MM.1S (cell line): ENCODE measurements around the gene KLHL7.

Experiments used
- DNase-seq: peaks from one replicate; pipeline ENCODE4 v3.0.0-alpha.2; 2015
- H2AFZ ChIP-seq: fragments of 300-600 bp; sonication (generic); 2 replicates; pipeline ENCODE4 v1.6.0; 2016; ENCODE audit warnings: antibody characterized with exemption, low read length
- H3F3A ChIP-seq: fragments of 300-600 bp; sonication (generic); 2 replicates; pipeline ENCODE4 v1.6.1; 2016; ENCODE audit warnings: mild to moderate bottlenecking, antibody characterized with exemption, low read length, moderate library complexity, mixed read lengths; ENCODE audit not compliant: insufficient read depth
- H3K27ac ChIP-seq: fragments of 300-600 bp; sonication (generic); 2 replicates; pipeline ENCODE4 v1.5.1; 2016; ENCODE audit warnings: mild to moderate bottlenecking, low read length
- H3K27me3 ChIP-seq: fragments of 300-600 bp; sonication (generic); replicated peaks from 2 replicates; pipeline ENCODE4 v1.6.0; 2016; ENCODE audit warnings: low read length; ENCODE audit not compliant: insufficient read depth
- H3K36me3 ChIP-seq: fragments of 300-600 bp; sonication (generic); replicated peaks from 2 replicates; pipeline ENCODE4 v1.6.1; 2016; ENCODE audit warnings: mild to moderate bottlenecking, low read length, mixed read lengths; ENCODE audit not compliant: insufficient read depth
- H3K4me1 ChIP-seq: fragments of 300-600 bp; sonication (generic); 2 replicates; pipeline ENCODE4 v1.6.1; 2016; ENCODE audit warnings: low read length, mixed read lengths
- H3K4me2 ChIP-seq: fragments of 300-600 bp; sonication (generic); 2 replicates; pipeline ENCODE4 v1.6.0; 2016; ENCODE audit warnings: low read depth, low read length
- H3K4me3 ChIP-seq: fragments of 300-600 bp; sonication (generic); 2 replicates; pipeline ENCODE4 v1.5.1; 2016; ENCODE audit warnings: low read length, mixed read lengths
- H3K79me2 ChIP-seq: fragments of 300-600 bp; sonication (generic); 2 replicates; pipeline ENCODE4 v1.6.1; 2016; ENCODE audit warnings: mixed run types, low read length, mixed read lengths
- H3K9ac ChIP-seq: fragments of 300-600 bp; sonication (generic); 2 replicates; pipeline ENCODE4 v1.6.1; 2016; ENCODE audit warnings: low read length, mixed read lengths
- H3K9me2 ChIP-seq: fragments of 300-600 bp; sonication (generic); replicated peaks from 2 replicates; pipeline ENCODE4 v1.6.1; 2016; ENCODE audit warnings: mild to moderate bottlenecking, low read length, mixed read lengths; ENCODE audit not compliant: insufficient read depth
- H3K9me3 ChIP-seq: fragments of 300-600 bp; sonication (generic); replicated peaks from 2 replicates; pipeline ENCODE4 v1.6.1; 2016; ENCODE audit warnings: mild to moderate bottlenecking, low read length, mixed read lengths; ENCODE audit not compliant: insufficient read depth
- H4K20me1 ChIP-seq: fragments of 300-600 bp; sonication (generic); 2 replicates; pipeline ENCODE4 v1.6.1; 2016; ENCODE audit warnings: mild to moderate bottlenecking, low read length, moderate library complexity, mixed read lengths; ENCODE audit not compliant: insufficient read depth
- EZH2 ChIP-seq: fragments of 300-600 bp; sonication (generic); optimal IDR thresholded peaks from 2 replicates; pipeline ENCODE3; 2017; ENCODE audit warnings: low read depth, mild to moderate bottlenecking, antibody characterized with exemption, low read length, mixed read lengths
- EZH2phosphoT487 ChIP-seq: fragments of 300-600 bp; sonication (generic); IDR thresholded peaks from 2 replicates; pipeline ENCODE4 v1.6.1; 2018; ENCODE audit warnings: antibody characterized with exemption, low read length
- TF ChIP-seq, protein P1 (sequence below): fragments of 300-600 bp; sonication (generic); IDR thresholded peaks from 2 replicates; pipeline ENCODE4 v1.5.1; 2016; ENCODE audit warnings: antibody characterized with exemption, low read length, mixed read lengths

Gene KLHL7

GRCh38 chr7:23183279-23184012 lies 77.9 kb downstream of the KLHL7 start:
- Histone ChIP-seq H3K9ac (no peak overlapping the region), H4K20me1 (peaks cover 7% of the 10 kb centered on the region; the same call in 1 of the 2 replicates), H3K4me2 (peak overlapping the region; percentile 58), H3K9me2 (no peaks in the 10 kb centered on the region), H3K4me3 (peak overlapping the region; percentile 81), H3K27me3 (no peaks in the 10 kb centered on the region), H3K4me1 (peaks cover 14% of the 10 kb centered on the region), H2AFZ (no peak overlapping the region), H3K79me2 (peaks cover 64% of the 10 kb centered on the region), H3K27ac (no peak overlapping the region), H3K9me3 (no peaks in the 10 kb centered on the region), H3F3A (peaks cover 19% of the 10 kb centered on the region), H3K36me3 (peaks cover 18% of the 10 kb centered on the region; the same call in 1 of the 2 replicates)
- TF ChIP-seq EZH2phosphoT487, result no peak
- no peak for TF ChIP-seq EZH2
- TF ChIP-seq, protein P1, sequence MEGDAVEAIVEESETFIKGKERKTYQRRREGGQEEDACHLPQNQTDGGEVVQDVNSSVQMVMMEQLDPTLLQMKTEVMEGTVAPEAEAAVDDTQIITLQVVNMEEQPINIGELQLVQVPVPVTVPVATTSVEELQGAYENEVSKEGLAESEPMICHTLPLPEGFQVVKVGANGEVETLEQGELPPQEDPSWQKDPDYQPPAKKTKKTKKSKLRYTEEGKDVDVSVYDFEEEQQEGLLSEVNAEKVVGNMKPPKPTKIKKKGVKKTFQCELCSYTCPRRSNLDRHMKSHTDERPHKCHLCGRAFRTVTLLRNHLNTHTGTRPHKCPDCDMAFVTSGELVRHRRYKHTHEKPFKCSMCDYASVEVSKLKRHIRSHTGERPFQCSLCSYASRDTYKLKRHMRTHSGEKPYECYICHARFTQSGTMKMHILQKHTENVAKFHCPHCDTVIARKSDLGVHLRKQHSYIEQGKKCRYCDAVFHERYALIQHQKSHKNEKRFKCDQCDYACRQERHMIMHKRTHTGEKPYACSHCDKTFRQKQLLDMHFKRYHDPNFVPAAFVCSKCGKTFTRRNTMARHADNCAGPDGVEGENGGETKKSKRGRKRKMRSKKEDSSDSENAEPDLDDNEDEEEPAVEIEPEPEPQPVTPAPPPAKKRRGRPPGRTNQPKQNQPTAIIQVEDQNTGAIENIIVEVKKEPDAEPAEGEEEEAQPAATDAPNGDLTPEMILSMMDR, result no peak
- no peak for DNase-seq

DNA sequence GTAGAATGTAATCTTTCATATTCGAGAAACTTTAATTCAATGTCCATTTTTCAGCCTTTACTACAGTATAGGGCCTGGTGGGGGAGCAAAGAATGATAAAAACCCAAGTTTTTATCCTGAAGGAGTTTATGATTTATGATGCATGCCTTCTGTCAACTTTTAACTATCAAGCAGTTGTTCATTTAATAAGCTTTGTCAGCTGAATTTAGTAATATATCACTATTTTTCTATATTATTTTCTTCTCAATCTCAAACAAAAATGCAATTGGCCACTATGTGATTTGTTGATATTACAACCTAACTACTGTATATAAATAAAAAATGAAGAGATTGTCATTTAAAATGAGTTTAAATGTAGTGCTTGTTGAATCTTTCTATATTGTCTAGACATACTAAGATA lies 78.7 kb downstream of the KLHL7 start:
- TF ChIP-seq, protein P1, result no peak
- no peak for TF ChIP-seq EZH2
- TF ChIP-seq EZH2phosphoT487, result no peak
- no peaks in the 10 kb centered on the region for H3K9me3 ChIP-seq
- H3K4me3 ChIP-seq, result no peak overlapping the region
- H3K4me1 ChIP-seq, result peaks cover 14% of the 10 kb centered on the region
- H4K20me1 ChIP-seq, result peaks cover 7% of the 10 kb centered on the region; the same call in 1 of the 2 replicates
- peak overlapping the region; percentile 58; the same call in 1 of the 2 replicates for H3K4me2 ChIP-seq
- H3K9me2 ChIP-seq, result no peaks in the 10 kb centered on the region
- no peak overlapping the region for H3K9ac ChIP-seq
- no peak overlapping the region for H2AFZ ChIP-seq
- no peak for DNase-seq
- no peaks in the 10 kb centered on the region for H3K27me3 ChIP-seq
- no peak overlapping the region for H3K27ac ChIP-seq
- peaks cover 19% of the 10 kb centered on the region for H3F3A ChIP-seq
- H3K79me2 ChIP-seq, result peaks cover 72% of the 10 kb centered on the region
- H3K36me3 ChIP-seq, result peaks cover 22% of the 10 kb centered on the region; the same call in 1 of the 2 replicates

- no peak overlapping the region for H3K4me2 ChIP-seq
- H3K79me2 ChIP-seq, result peaks cover 75% of the 10 kb centered on the region
- no peak overlapping the region for H3K4me3 ChIP-seq
- H3K9me3 ChIP-seq, result no peaks in the 10 kb centered on the region
- peaks cover 19% of the 10 kb centered on the region for H3F3A ChIP-seq
- TF ChIP-seq, protein P1, result peak; percentile 47
- TF ChIP-seq EZH2, result no peak
- peaks cover 7% of the 10 kb centered on the region; the same call in 1 of the 2 replicates for H4K20me1 ChIP-seq
- no peak overlapping the region for H3K9ac ChIP-seq
- no peaks in the 10 kb centered on the region for H3K27me3 ChIP-seq
- peaks cover 14% of the 10 kb centered on the region for H3K4me1 ChIP-seq
- DNase-seq, result peak; percentile 9
- H2AFZ ChIP-seq, result no peak overlapping the region
- H3K36me3 ChIP-seq, result peaks cover 22% of the 10 kb centered on the region; the same call in 1 of the 2 replicates
- no peaks in the 10 kb centered on the region for H3K9me2 ChIP-seq
- no peak overlapping the region for H3K27ac ChIP-seq
Observed at GRCh38 chr7:23184709-23185359, 79.2 kb downstream of the KLHL7 start.
